NCI-H2107 (cell line): ENCODE results near the gene GPR68.
"Not testable (repeated sequence)": the region's sequence is repeated elsewhere in the genome, so short reads cannot be mapped to it uniquely, and the experiment has no call there.

ENCODE experiments used
- DNase-seq: peaks from one replicate; lab custom pipeline; 2025; lab: John Stamatoyannopoulos, UW

The GPR68 gene

GRCh38 chr14:91228112-91229004 is 16.1 kb downstream of the GPR68 start:
- no peak for DNase-seq

- DNase-seq: no peak
Observed at GRCh38 chr14:91227183-91227628, 17.3 kb downstream of the GPR68 start.

- not testable (repeated sequence) for DNase-seq
Observed at GRCh38 chr14:91226360-91226759, 18.1 kb downstream of the GPR68 start.

GRCh38 chr14:91225025-91225424 is 19.5 kb downstream of the GPR68 start:
- DNase-seq: no peak

GRCh38 chr14:91223028-91223783 is 21.3 kb downstream of the GPR68 start:
- no peak for DNase-seq

GRCh38 chr14:91221270-91221669 is 23.2 kb downstream of the GPR68 start:
- no peak for DNase-seq

GRCh38 chr14:91220581-91221000 is 23.9 kb downstream of the GPR68 start:
- no peak for DNase-seq

GRCh38 chr14:91219517-91220389 is 24.8 kb downstream of the GPR68 start:
- no peak for DNase-seq

GRCh38 chr14:91218014-91218413 is 26.5 kb downstream of the GPR68 start:
- DNase-seq: no peak

- no peak for DNase-seq
Observed at GRCh38 chr14:91216731-91217226, 27.7 kb downstream of the GPR68 start.

- no peak for DNase-seq
Observed at GRCh38 chr14:91215381-91215780, 29.1 kb downstream of the GPR68 start.

GRCh38 chr14:91214306-91214705 is 30.2 kb downstream of the GPR68 start:
- no peak for DNase-seq

GRCh38 chr14:91211017-91211416 is 33.5 kb downstream of the GPR68 start:
- DNase-seq: no peak

GRCh38 chr14:91207008-91207407 is 37.5 kb downstream of the GPR68 start:
- DNase-seq: no peak

- no peak for DNase-seq
Observed at GRCh38 chr14:91205459-91205858, 39.0 kb downstream of the GPR68 start.

- no peak for DNase-seq
Observed at GRCh38 chr14:91204657-91205056, 39.8 kb downstream of the GPR68 start.

GRCh38 chr14:91202234-91202974 is 42.1 kb downstream of the GPR68 start:
- no peak for DNase-seq

- DNase-seq: not testable (repeated sequence)
Observed at GRCh38 chr14:91200802-91201201, 43.7 kb downstream of the GPR68 start.

- DNase-seq: no peak
Observed at GRCh38 chr14:91197631-91198030, 46.9 kb downstream of the GPR68 start.

- no peak for DNase-seq
Observed at GRCh38 chr14:91195881-91196280, 48.6 kb downstream of the GPR68 start.

- DNase-seq: no peak
Observed at GRCh38 chr14:91193069-91193468, 51.4 kb downstream of the GPR68 start.
